Measurements from ENCODE around the gene SLC7A9. TPM values are rescaled to one million over a fixed set of nuclear protein-coding genes. Genes with fewer than 3 reads are reported as not detected.
"Not testable (repeated sequence)": the region's sequence is repeated elsewhere in the genome, so short reads cannot be mapped to it uniquely, and the experiment has no call there.

The SLC7A9 gene
- total RNA-seq, 1 donor from 2014 or later: 0.64 TPM

DNA sequence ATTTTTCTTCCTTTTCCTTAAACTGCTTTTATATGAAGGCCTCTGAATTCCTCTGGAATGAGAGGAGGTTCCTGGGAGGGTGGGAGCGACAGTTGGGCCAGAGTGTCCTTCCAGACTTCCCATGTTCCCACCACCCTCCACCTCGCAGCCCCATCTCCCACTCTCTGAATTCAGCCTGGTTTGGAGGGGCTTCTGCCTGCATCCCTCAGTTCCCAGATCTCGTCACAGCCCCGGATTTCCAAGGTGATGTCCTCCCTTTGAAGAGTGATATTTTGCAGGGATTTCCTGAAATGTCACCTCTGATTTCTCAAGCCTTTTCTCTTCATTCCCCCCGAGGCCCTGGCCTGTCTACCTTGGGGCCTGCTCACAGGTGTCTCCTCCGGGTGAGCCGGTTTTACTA, 16.7 kb upstream of the SLC7A9 start:
- Mint-ChIP-seq H3K27ac (ENCODE audit: unreplicated experiment) (no peak overlapping the region), H3K9me3 (ENCODE audit: unreplicated experiment) (peaks cover 5% of the 10 kb centered on the region), H3K4me3 (ENCODE audit: unreplicated experiment) (no peak overlapping the region), H3K27me3 (ENCODE audit: unreplicated experiment) (peaks cover 3% of the 10 kb centered on the region), H3K4me1 (ENCODE audit: low read depth, unreplicated experiment) (no peaks in the 10 kb centered on the region), H3K36me3 (ENCODE audit: unreplicated experiment) (peaks cover 3% of the 10 kb centered on the region)
- DNase-seq: no peak
- no peak for TF ChIP-seq CTCF (IDR thresholded peaks at IDR 0.05; ENCODE audit: partially characterized antibody, unreplicated experiment)

- H3K4me3 Mint-ChIP-seq (ENCODE audit: unreplicated experiment); H3K9me3 Mint-ChIP-seq (ENCODE audit: unreplicated experiment); H3K27ac Mint-ChIP-seq (ENCODE audit: unreplicated experiment); H3K27me3 Mint-ChIP-seq (ENCODE audit: unreplicated experiment); H3K36me3 Mint-ChIP-seq (ENCODE audit: unreplicated experiment); H3K4me1 Mint-ChIP-seq (ENCODE audit: low read depth, unreplicated experiment); DNase-seq: not testable (repeated sequence)
Measured at GRCh38 chr19:32885255-32885654, 15.7 kb upstream of the SLC7A9 start.

DNA sequence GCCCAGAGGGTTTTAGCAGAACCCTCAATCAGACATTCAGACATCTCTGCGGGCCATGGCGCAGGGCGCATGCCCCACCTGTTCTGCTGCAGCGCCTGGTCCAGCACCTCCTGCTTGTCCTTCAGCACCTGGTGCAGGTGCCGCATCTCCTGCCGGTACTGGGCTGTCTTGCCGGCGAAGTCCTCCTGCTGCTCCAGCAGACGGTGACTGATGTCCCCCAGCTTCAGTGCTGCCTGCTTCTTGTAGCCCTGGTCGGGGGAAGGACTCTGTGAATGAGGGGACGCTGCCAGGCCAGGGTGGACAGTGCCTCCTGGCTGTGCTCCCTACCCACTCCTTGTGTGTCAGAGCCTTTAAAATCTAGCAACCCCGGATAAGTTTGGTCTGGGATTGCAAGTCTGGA, 12.2 kb upstream of the SLC7A9 start:
- no peak for DNase-seq
- Mint-ChIP-seq H3K9me3 (ENCODE audit: unreplicated experiment) (no peaks in the 10 kb centered on the region), H3K4me1 (ENCODE audit: low read depth, unreplicated experiment) (no peaks in the 10 kb centered on the region), H3K36me3 (ENCODE audit: unreplicated experiment) (no peaks in the 10 kb centered on the region), H3K4me3 (ENCODE audit: unreplicated experiment) (no peak overlapping the region), H3K27me3 (ENCODE audit: unreplicated experiment) (peaks cover 4% of the 10 kb centered on the region), H3K27ac (ENCODE audit: unreplicated experiment) (no peak overlapping the region)
- TF ChIP-seq CTCF (IDR thresholded peaks at IDR 0.05; ENCODE audit: partially characterized antibody, unreplicated experiment): no peak

- Mint-ChIP-seq H3K4me1 (ENCODE audit: low read depth, unreplicated experiment) (peaks cover under 1% of the 10 kb centered on the region), H3K9me3 (ENCODE audit: unreplicated experiment) (no peaks in the 10 kb centered on the region), H3K27me3 (ENCODE audit: unreplicated experiment) (peaks cover 4% of the 10 kb centered on the region), H3K4me3 (ENCODE audit: unreplicated experiment) (no peak overlapping the region), H3K36me3 (ENCODE audit: unreplicated experiment) (no peaks in the 10 kb centered on the region), H3K27ac (ENCODE audit: unreplicated experiment) (no peak overlapping the region)
- TF ChIP-seq CTCF (IDR thresholded peaks at IDR 0.05; ENCODE audit: partially characterized antibody, unreplicated experiment): no peak
- DNase-seq: no peak
Measured at GRCh38 chr19:32880622-32881021, 11.1 kb upstream of the SLC7A9 start.

GRCh38 chr19:32879741-32880140, 10.2 kb upstream of the SLC7A9 start:
- H3K27me3 Mint-ChIP-seq (ENCODE audit: unreplicated experiment): peaks cover 4% of the 10 kb centered on the region
- H3K9me3 Mint-ChIP-seq (ENCODE audit: unreplicated experiment): no peaks in the 10 kb centered on the region
- H3K27ac Mint-ChIP-seq (ENCODE audit: unreplicated experiment): no peak overlapping the region
- TF ChIP-seq CTCF (IDR thresholded peaks at IDR 0.05; ENCODE audit: partially characterized antibody, unreplicated experiment): no peak
- no peaks in the 10 kb centered on the region for H3K36me3 Mint-ChIP-seq (ENCODE audit: unreplicated experiment)
- peaks cover 1% of the 10 kb centered on the region for H3K4me1 Mint-ChIP-seq (ENCODE audit: low read depth, unreplicated experiment)
- DNase-seq: no peak
- no peak overlapping the region for H3K4me3 Mint-ChIP-seq (ENCODE audit: unreplicated experiment)

GRCh38 chr19:32878988-32879387, 9.4 kb upstream of the SLC7A9 start:
- H3K9me3 Mint-ChIP-seq (ENCODE audit: unreplicated experiment): no peaks in the 10 kb centered on the region
- no peak for DNase-seq
- H3K36me3 Mint-ChIP-seq (ENCODE audit: unreplicated experiment): no peaks in the 10 kb centered on the region
- no peak for TF ChIP-seq CTCF (IDR thresholded peaks at IDR 0.05; ENCODE audit: partially characterized antibody, unreplicated experiment)
- H3K4me1 Mint-ChIP-seq (ENCODE audit: low read depth, unreplicated experiment): peaks cover 1% of the 10 kb centered on the region
- H3K27ac Mint-ChIP-seq (ENCODE audit: unreplicated experiment): no peak overlapping the region
- peaks cover 4% of the 10 kb centered on the region for H3K27me3 Mint-ChIP-seq (ENCODE audit: unreplicated experiment)
- no peak overlapping the region for H3K4me3 Mint-ChIP-seq (ENCODE audit: unreplicated experiment)
